ENCODE data around the gene MDFIC.
"Not testable (repeated sequence)": the region's sequence is repeated elsewhere in the genome, so short reads cannot be mapped to it uniquely, and the experiment has no call there.

The MDFIC gene, protein sequence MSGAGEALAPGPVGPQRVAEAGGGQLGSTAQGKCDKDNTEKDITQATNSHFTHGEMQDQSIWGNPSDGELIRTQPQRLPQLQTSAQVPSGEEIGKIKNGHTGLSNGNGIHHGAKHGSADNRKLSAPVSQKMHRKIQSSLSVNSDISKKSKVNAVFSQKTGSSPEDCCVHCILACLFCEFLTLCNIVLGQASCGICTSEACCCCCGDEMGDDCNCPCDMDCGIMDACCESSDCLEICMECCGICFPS

DNA sequence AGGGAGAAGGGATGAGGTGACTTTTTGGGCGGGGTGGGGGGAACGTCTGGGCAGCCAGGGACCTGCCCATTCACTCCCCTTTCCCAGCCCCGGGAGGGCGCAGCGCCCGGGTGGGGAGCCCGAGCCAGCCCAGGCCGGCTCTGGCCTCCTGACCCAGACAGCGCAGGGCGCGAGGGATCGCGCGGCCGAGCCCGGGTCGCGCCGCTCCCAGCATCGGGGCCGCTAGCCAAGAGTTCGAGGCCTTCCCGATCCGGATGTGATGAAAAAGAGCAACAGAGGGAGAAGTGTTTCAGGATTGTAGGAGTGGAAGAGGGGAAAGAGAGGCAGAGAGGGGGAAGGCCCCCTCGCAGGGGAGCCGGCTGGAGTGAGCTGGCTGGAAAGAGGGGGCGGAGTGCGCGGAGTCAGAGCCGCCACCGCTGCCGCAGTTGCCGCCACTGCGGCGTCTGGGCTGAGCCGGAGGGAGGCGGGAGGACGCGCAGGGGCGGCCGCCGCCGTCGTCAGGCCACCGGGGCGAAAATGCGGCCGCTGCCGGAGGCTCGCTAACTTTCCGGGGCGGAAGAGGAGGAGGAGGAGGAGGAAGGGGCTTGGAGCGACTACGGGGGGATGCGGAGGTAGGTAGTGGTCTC lies at the start of gene MDFIC:
Gene MDFIC (plus strand): TSS at position 69 of the 626 bp plus-strand sequence. CDS start 940 bp downstream, outside the sequence.
- TF ChIP-seq, protein P1, sequence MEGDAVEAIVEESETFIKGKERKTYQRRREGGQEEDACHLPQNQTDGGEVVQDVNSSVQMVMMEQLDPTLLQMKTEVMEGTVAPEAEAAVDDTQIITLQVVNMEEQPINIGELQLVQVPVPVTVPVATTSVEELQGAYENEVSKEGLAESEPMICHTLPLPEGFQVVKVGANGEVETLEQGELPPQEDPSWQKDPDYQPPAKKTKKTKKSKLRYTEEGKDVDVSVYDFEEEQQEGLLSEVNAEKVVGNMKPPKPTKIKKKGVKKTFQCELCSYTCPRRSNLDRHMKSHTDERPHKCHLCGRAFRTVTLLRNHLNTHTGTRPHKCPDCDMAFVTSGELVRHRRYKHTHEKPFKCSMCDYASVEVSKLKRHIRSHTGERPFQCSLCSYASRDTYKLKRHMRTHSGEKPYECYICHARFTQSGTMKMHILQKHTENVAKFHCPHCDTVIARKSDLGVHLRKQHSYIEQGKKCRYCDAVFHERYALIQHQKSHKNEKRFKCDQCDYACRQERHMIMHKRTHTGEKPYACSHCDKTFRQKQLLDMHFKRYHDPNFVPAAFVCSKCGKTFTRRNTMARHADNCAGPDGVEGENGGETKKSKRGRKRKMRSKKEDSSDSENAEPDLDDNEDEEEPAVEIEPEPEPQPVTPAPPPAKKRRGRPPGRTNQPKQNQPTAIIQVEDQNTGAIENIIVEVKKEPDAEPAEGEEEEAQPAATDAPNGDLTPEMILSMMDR (IDR thresholded peaks at IDR 0.05; ENCODE audit: low read depth, low read length): no peak
- no peak for DNase-seq (ENCODE audit: extremely low read depth, low read depth)

DNA sequence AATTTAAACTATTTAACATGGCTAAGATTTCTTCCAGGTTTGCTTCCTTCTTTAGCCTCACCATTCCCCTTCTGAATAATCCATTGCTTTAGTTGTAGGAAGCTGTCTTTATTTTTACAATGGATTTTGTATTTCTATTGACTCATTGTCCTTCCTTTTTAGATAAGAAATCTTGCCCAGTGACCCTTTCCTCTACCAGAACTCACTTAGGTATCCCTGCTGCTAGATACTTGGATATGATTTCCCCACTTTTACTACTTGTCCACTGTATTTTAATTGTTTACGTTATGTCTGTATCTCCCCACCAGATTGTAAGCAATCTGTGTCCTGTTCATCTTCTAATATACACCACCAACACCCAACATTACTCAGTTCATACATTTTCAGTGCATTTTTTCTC lies 47.7 kb upstream of the MDFIC start:
- no peak for DNase-seq (ENCODE audit: extremely low read depth, low read depth)
- TF ChIP-seq, protein P1 (IDR thresholded peaks at IDR 0.05; ENCODE audit: low read depth, low read length): no peak

DNA sequence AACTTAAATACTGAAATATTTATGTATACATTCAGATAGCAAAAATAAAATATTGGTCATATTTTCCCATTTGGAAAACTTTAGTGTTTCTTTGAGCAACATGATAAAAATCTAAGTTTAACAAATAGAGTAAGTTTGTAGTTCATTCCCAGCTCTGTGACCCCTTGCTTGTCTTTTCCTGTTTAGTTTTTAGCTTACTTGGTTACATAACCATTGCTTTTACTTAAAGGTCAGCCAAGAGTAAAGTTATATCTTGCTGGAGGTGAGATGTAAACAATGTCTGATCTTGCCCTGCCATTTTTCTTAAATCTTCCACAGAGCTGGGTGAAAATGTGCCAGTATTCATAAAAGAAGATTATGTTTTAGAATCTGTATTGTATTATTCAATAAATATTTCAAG lies 46.7 kb upstream of the MDFIC start:
- TF ChIP-seq, protein P1 (IDR thresholded peaks at IDR 0.05; ENCODE audit: low read depth, low read length): no peak
- DNase-seq (ENCODE audit: extremely low read depth, low read depth): no peak

DNA sequence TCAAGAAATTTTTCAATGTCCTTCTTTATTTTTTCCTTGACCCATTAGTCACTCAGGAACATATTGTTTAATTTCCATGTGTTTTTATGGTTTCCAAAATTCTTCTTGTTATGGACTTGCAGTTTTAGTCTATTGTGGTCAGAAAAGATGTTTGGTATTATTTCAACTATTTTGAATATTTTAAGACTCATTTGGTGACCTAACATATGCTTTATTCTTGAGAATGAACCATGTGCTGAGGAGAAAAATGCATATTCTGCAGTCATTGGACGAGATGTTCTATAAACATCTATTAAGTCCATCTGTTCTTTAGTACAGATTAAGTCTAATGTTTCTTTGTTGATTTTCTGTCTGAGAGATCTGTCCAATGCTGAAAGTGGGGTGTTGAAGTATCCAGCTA lies 42.3 kb upstream of the MDFIC start:
- TF ChIP-seq, protein P1 (IDR thresholded peaks at IDR 0.05; ENCODE audit: low read depth, low read length): no peak
- peak; percentile 69 for DNase-seq (ENCODE audit: extremely low read depth, low read depth)

DNA sequence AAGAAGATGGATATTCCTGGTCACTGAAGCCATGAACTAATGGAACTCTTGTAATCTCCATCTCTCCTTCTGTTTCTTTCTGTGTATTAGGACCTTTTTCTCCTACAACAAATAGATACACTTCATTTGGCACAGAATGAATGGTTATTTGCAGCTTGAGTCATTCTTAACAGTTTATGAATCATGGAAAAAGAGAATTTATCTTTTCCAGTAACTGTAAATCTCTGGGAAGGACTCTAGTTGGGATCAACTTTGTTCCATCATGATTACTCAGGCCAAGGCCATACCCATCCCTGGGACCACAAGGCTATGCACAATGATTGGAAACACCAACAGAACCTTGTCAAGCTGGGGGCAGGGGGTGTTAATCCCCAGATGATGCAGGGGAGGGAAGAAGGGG lies 36.1 kb upstream of the MDFIC start:
- TF ChIP-seq, protein P1 (IDR thresholded peaks at IDR 0.05; ENCODE audit: low read depth, low read length): no peak
- DNase-seq (ENCODE audit: extremely low read depth, low read depth): no peak

DNA sequence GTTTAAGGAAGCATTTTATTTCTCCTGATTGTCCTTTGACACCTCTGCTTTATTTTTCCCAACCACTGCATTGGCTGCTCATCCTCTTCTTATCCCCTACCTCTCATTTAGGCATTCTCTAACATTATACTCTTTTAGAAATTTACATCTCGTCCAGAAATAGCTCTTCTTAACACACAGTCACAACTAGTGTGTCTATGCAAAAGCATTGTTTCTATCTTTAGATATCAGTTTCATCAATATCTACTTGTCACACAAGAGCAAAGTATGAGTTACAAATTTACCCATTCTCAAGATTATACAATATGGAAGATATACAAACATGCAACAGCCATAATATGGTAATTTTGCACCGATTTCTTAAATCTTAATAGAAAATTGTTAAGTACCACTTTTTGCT lies 35.7 kb upstream of the MDFIC start:
- DNase-seq (ENCODE audit: extremely low read depth, low read depth): no peak
- TF ChIP-seq, protein P1 (IDR thresholded peaks at IDR 0.05; ENCODE audit: low read depth, low read length): no peak

DNA sequence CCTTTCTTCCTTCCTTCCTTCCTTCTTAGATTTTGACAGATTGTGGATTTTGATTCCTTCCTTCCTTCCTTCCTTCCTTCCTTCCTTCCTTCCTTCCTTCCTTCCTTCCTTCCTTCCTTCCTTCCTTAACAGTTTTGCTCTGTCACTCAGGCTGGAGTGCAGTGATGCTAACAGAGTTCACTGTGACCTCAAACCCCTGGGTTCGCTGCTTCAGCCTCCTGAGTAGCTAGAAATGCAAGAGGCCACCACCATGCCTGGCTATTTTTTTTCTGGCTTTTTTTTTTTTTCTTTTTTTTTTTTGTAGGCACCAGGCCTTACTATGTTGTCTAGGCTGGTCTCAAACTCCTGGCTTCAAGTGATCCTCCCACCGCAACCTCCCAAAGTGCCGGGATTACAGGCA lies 32.8 kb upstream of the MDFIC start:
- DNase-seq (ENCODE audit: extremely low read depth, low read depth): not testable (repeated sequence)

Data from AG09319 (cell line).